ENCODE data around the gene FMNL1.

Gene FMNL1

GRCh38 chr17:45253879-45254278 is 32.2 kb downstream of the FMNL1 start:
- no peak overlapping the region for H3K27ac ChIP-seq
- no peak for TF ChIP-seq ZFX (IDR thresholded peaks at IDR 0.05; ENCODE audit: borderline replicate concordance)
- no peak for TF ChIP-seq CTCF (IDR thresholded peaks at IDR 0.05)

GRCh38 chr17:45255358-45255757 is 33.7 kb downstream of the FMNL1 start:
- no peak overlapping the region for H3K27ac ChIP-seq
- no peak for TF ChIP-seq CTCF (IDR thresholded peaks at IDR 0.05)
- no peak for TF ChIP-seq ZFX (IDR thresholded peaks at IDR 0.05; ENCODE audit: borderline replicate concordance)

- H3K27ac ChIP-seq, result no peak overlapping the region
- TF ChIP-seq CTCF (IDR thresholded peaks at IDR 0.05) (no peak), ZFX (IDR thresholded peaks at IDR 0.05; ENCODE audit: borderline replicate concordance) (no peak)
These were observed 34.7 kb downstream of the FMNL1 start for GRCh38 chr17:45256114-45256966.

GRCh38 chr17:45257115-45257514 is 35.4 kb downstream of the FMNL1 start:
- TF ChIP-seq CTCF (IDR thresholded peaks at IDR 0.05) (no peak), ZFX (IDR thresholded peaks at IDR 0.05; ENCODE audit: borderline replicate concordance) (no peak)
- H3K27ac ChIP-seq, result no peak overlapping the region

GRCh38 chr17:45258981-45259380 is 37.3 kb downstream of the FMNL1 start:
- TF ChIP-seq CTCF (IDR thresholded peaks at IDR 0.05), result no peak
- TF ChIP-seq ZFX (IDR thresholded peaks at IDR 0.05; ENCODE audit: borderline replicate concordance), result no peak

GRCh38 chr17:45260204-45260783 is 38.6 kb downstream of the FMNL1 start:
- TF ChIP-seq ZFX (IDR thresholded peaks at IDR 0.05; ENCODE audit: borderline replicate concordance), result no peak
- no peak for TF ChIP-seq CTCF (IDR thresholded peaks at IDR 0.05)
- H3K27ac ChIP-seq, result no peak overlapping the region

More at GRCh38 chr17:45258981-45259380, 37.3 kb downstream of the FMNL1 start:
- H3K27ac ChIP-seq, result no peak overlapping the region
